Mesenchymal stem cell (in vitro differentiated cells and primary cell): Measurements from ENCODE around the gene INHBA.

Experiments used
- DNase-seq: peaks from one replicate; pipeline ENCODE4 v3.0.0-alpha.2; 2013
- H2AFZ ChIP-seq: one replicate; pipeline ENCODE4 v1.6.1; 2013; ENCODE audit warnings: low read depth, mild to moderate bottlenecking, control low read depth, inconsistent platforms, low read length, moderate library complexity
- H2AK5ac ChIP-seq: 2 replicates; pipeline ENCODE4 v1.6.1; 2013; ENCODE audit warnings: low read length, moderate library complexity, mild to moderate bottlenecking, inconsistent platforms; ENCODE audit not compliant: severe bottlenecking
- H2BK120ac ChIP-seq: one replicate; pipeline ENCODE4 v1.6.1; 2013; ENCODE audit warnings: low read depth, mild to moderate bottlenecking, inconsistent platforms, low read length, moderate library complexity
- H2BK12ac ChIP-seq, 2 experiments: one replicate each; pipeline ENCODE4 v1.6.1; 2013; ENCODE audit warnings: inconsistent platforms in 2 of 2, low read length in 2 of 2, mild to moderate bottlenecking in 2 of 2, moderate library complexity in 2 of 2, control low read depth in 1 of 2
- H2BK15ac ChIP-seq: one replicate; pipeline ENCODE4 v1.6.1; 2013; ENCODE audit warnings: mild to moderate bottlenecking, low read depth, inconsistent platforms; ENCODE audit not compliant: poor library complexity, severe bottlenecking
- H2BK5ac ChIP-seq: 2 replicates; pipeline ENCODE4 v1.6.1; 2013; ENCODE audit warnings: low read depth, mild to moderate bottlenecking, low read length, control low read depth, inconsistent platforms; ENCODE audit not compliant: poor library complexity, severe bottlenecking
- H3K14ac ChIP-seq, 2 experiments: one replicate each; pipeline ENCODE4 v1.6.1; 2013; ENCODE audit warnings: inconsistent platforms in 2 of 2, low read length in 2 of 2, control low read depth in 1 of 2, mild to moderate bottlenecking in 1 of 2, moderate library complexity in 1 of 2
- H3K18ac ChIP-seq, 2 experiments: one replicate each; pipeline ENCODE4 v1.6.1; 2013; ENCODE audit warnings: inconsistent platforms in 2 of 2, low read length in 2 of 2, control low read depth in 1 of 2, low read depth in 1 of 2, mild to moderate bottlenecking in 1 of 2
- H3K23ac ChIP-seq, 2 experiments: one replicate each; pipeline ENCODE4 v1.6.1; 2013; ENCODE audit warnings: inconsistent platforms in 2 of 2, low read length in 2 of 2, mild to moderate bottlenecking in 2 of 2, moderate library complexity in 2 of 2, control low read depth in 1 of 2
- H3K27ac ChIP-seq: 2 replicates; pipeline ENCODE4 v1.5.1; 2013; ENCODE audit warnings: mild to moderate bottlenecking, moderate library complexity, low read length, control low read depth, inconsistent platforms; ENCODE audit not compliant: poor library complexity, severe bottlenecking
- H3K27me3 ChIP-seq, 2 experiments: 2 replicates each; pipeline versions ENCODE4 v1.6.1 to v1.7.0; 2013; ENCODE audit warnings: low read length in 2 of 2, mild to moderate bottlenecking in 2 of 2, moderate library complexity in 2 of 2, control low read depth in 1 of 2, inconsistent platforms in 1 of 2; ENCODE audit not compliant: control insufficient read depth in 1 of 2, insufficient read depth in 1 of 2
- H3K36me3 ChIP-seq, 2 experiments: 2 replicates each; pipeline versions ENCODE4 v1.6.1 to v1.7.0; 2013; ENCODE audit warnings: low read length in 2 of 2, control low read depth in 1 of 2, inconsistent platforms in 1 of 2, low read depth in 1 of 2, mild to moderate bottlenecking in 1 of 2; ENCODE audit not compliant: insufficient read depth in 2 of 2, control insufficient read depth in 1 of 2
- H3K4ac ChIP-seq, 2 experiments: one replicate each; pipeline ENCODE4 v1.6.1; 2013; ENCODE audit warnings: inconsistent platforms in 2 of 2, low read length in 2 of 2, mild to moderate bottlenecking in 2 of 2, moderate library complexity in 2 of 2, control low read depth in 1 of 2, low read depth in 1 of 2
- H3K4me1 ChIP-seq: 2 replicates; pipeline ENCODE4 v1.6.1; 2013; ENCODE audit warnings: low read depth, low read length, control low read depth; ENCODE audit not compliant: control insufficient read depth, insufficient read depth
- H3K4me2 ChIP-seq: 2 replicates; pipeline ENCODE4 v1.6.1; 2013; ENCODE audit warnings: low read length, mild to moderate bottlenecking, inconsistent platforms; ENCODE audit not compliant: poor library complexity, severe bottlenecking
- H3K4me3 ChIP-seq, 2 experiments: 2 replicates each; pipeline versions ENCODE4 v1.5.1 to v1.7.0; 2013; ENCODE audit warnings: low read length in 2 of 2, mild to moderate bottlenecking in 2 of 2, control low read depth in 1 of 2, low read depth in 1 of 2; ENCODE audit not compliant: insufficient read depth in 1 of 2
- H3K79me1 ChIP-seq: replicated peaks from 2 replicates; pipeline ENCODE4 v1.6.1; 2013; ENCODE audit warnings: mild to moderate bottlenecking, control low read depth, low read length, inconsistent platforms; ENCODE audit not compliant: poor library complexity, severe bottlenecking
- H3K9ac ChIP-seq: 2 replicates; pipeline ENCODE4 v1.7.0; 2013; ENCODE audit warnings: mild to moderate bottlenecking, low read length, moderate library complexity
- H3K9me3 ChIP-seq: 2 replicates; pipeline ENCODE4 v1.7.0; 2013; ENCODE audit warnings: mild to moderate bottlenecking, low read length; ENCODE audit not compliant: control insufficient read depth
- H4K8ac ChIP-seq: one replicate; pipeline ENCODE4 v1.6.1; 2013; ENCODE audit warnings: inconsistent platforms, mild to moderate bottlenecking, low read length, moderate library complexity
- H4K91ac ChIP-seq: one replicate; pipeline ENCODE4 v1.6.1; 2013; ENCODE audit warnings: mild to moderate bottlenecking, low read length, inconsistent platforms
- WGBS: methylation state at CpG from one replicate; pipeline ENCODE4 v1.1.7; 2013; ENCODE audit warnings: mixed read lengths; 5-methylcytosine and 5-hydroxymethylcytosine counted together

INHBA gene

DNA sequence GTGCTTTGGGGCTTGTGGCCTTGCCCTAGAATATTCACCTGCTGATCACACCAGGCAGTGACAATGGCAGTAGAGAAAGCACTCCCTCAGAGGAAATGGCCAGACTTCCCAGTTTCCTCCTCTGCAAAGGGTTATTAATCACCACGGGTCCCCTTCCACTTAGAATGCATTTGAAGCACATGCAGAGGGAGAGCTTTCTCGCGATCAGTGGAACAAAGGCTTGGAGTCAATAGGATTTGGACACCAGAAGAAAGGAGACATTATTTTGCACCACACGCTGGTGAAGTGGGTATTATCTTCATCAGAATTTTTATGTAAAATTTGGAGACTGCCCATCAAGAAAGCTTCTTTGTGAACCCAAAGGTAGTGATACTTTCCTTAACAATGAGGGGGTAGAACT is 35.4 kb upstream of the INHBA start:
- H3K18ac ChIP-seq = no peak overlapping the region
- no peaks in the 10 kb centered on the region for H3K79me1 ChIP-seq
- no peak overlapping the region for H3K27ac ChIP-seq
- no peak overlapping the region for H4K91ac ChIP-seq
- H2AFZ ChIP-seq = no peak overlapping the region
- H3K23ac ChIP-seq = no peak overlapping the region
- H2BK12ac ChIP-seq = no peak overlapping the region
- WGBS = 86% methylated on average over 4 of the region's 4 CpGs
- no peaks in the 10 kb centered on the region for H3K27me3 ChIP-seq
- no peaks in the 10 kb centered on the region for H3K36me3 ChIP-seq
- H3K4me2 ChIP-seq = no peak overlapping the region
- no peak overlapping the region for H3K4ac ChIP-seq
- H2AK5ac ChIP-seq = no peak overlapping the region
- H4K8ac ChIP-seq = no peak overlapping the region
- no peaks in the 10 kb centered on the region for H3K4me1 ChIP-seq
- no peak overlapping the region for H2BK5ac ChIP-seq
- no peak overlapping the region for H3K14ac ChIP-seq
- no peak for DNase-seq
- no peak overlapping the region for H3K4me3 ChIP-seq
- no peak overlapping the region for H3K9ac ChIP-seq
- no peak overlapping the region for H2BK120ac ChIP-seq
- H3K9me3 ChIP-seq = peaks cover 15% of the 10 kb centered on the region
- no peak overlapping the region for H2BK15ac ChIP-seq

GRCh38 chr7:41735206-41735605 is 32.3 kb upstream of the INHBA start:
- Histone ChIP-seq H2BK120ac (no peak overlapping the region), H3K4me2 (no peak overlapping the region), H2BK15ac (no peak overlapping the region), H3K36me3 (no peaks in the 10 kb centered on the region), H3K18ac (no peak overlapping the region), H2BK12ac (no peak overlapping the region), H2AK5ac (no peak overlapping the region), H3K9ac (no peak overlapping the region), H3K4me1 (peaks cover 2% of the 10 kb centered on the region), H4K91ac (no peak overlapping the region), H2AFZ (no peak overlapping the region), H3K14ac (no peak overlapping the region), H3K79me1 (no peaks in the 10 kb centered on the region), H4K8ac (no peak overlapping the region), H3K27me3 (no peaks in the 10 kb centered on the region), H2BK5ac (no peak overlapping the region), H3K27ac (no peak overlapping the region), H3K23ac (no peak overlapping the region), H3K9me3 (no peaks in the 10 kb centered on the region), H3K4ac (no peak overlapping the region), H3K4me3 (no peak overlapping the region)
- 100% methylated on average over 2 of the region's 3 CpGs for WGBS
- DNase-seq = no peak

DNA sequence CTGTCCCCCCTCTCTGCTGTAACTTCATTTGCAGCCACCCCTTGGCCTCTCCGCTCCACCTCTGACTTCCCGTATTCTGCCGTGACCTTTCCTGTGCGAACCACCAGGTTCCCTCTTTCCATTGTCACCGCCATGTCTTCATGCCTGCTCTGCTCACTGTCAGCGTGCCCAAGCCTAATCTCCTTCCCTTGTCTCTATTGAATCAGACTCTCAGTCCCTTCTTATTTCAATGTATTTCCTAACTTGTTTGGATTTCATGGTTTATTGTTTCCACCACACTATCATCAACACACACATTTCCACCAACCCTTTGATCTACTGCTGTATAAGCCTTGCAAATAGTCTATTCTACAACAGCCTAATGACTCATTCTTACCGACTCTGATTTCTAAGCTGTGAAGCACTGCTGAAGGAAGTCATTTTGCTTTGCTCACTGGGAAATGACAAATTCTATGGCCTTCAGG is 30.0 kb upstream of the INHBA start:
- WGBS = 92% methylated on average over 7 of the region's 7 CpGs
- Histone ChIP-seq H2AFZ (no peak overlapping the region), H3K23ac (no peak overlapping the region), H3K27ac (no peak overlapping the region), H4K8ac (peak overlapping the region; percentile 57), H2BK15ac (no peak overlapping the region), H2BK5ac (no peak overlapping the region), H3K4me3 (no peak overlapping the region), H4K91ac (no peak overlapping the region), H3K36me3 (no peaks in the 10 kb centered on the region), H3K4ac (peak overlapping the region in 1 of 2 experiments; percentile 83), H3K4me1 (peaks cover 2% of the 10 kb centered on the region), H3K4me2 (no peak overlapping the region), H2AK5ac (peak overlapping the region; percentile 55), H3K14ac (no peak overlapping the region), H3K18ac (peak overlapping the region in 1 of 2 experiments; percentile 13), H2BK12ac (no peak overlapping the region), H3K9me3 (no peaks in the 10 kb centered on the region), H3K79me1 (no peaks in the 10 kb centered on the region), H3K27me3 (no peaks in the 10 kb centered on the region), H2BK120ac (no peak overlapping the region), H3K9ac (no peak overlapping the region)
- peak; percentile 50 for DNase-seq

DNA sequence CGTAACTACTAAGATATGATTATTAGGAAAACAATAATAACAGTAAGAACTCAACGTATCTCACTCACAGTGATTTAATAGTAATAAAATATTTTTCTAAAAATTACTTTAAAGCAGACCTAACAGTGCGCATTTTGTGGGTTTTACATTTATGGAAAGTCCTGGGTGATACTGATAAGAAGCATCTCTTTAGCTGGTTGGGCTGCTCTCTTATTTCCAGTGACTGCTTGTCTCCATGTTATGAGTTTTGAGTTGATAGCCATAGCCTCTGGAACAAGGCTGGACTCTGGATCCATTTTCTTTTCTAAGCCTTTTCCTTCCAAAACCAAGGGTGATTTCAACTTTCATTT is 29.5 kb upstream of the INHBA start:
- no peak overlapping the region for H2AFZ ChIP-seq
- H3K9me3 ChIP-seq = no peaks in the 10 kb centered on the region
- no peak overlapping the region for H2BK12ac ChIP-seq
- H4K91ac ChIP-seq = no peak overlapping the region
- no peak overlapping the region for H2BK5ac ChIP-seq
- no peak overlapping the region for H2BK120ac ChIP-seq
- no peak overlapping the region for H3K4me2 ChIP-seq
- H3K27ac ChIP-seq = no peak overlapping the region
- no peaks in the 10 kb centered on the region for H3K27me3 ChIP-seq
- H3K36me3 ChIP-seq = no peaks in the 10 kb centered on the region
- no peak overlapping the region for H4K8ac ChIP-seq
- H2BK15ac ChIP-seq = no peak overlapping the region
- no peak overlapping the region for H3K9ac ChIP-seq
- DNase-seq = no peak
- H2AK5ac ChIP-seq = peak overlapping the region; percentile 55
- H3K23ac ChIP-seq = no peak overlapping the region
- peaks cover 2% of the 10 kb centered on the region for H3K4me1 ChIP-seq
- no peaks in the 10 kb centered on the region for H3K79me1 ChIP-seq
- H3K14ac ChIP-seq = no peak overlapping the region
- H3K4ac ChIP-seq = no peak overlapping the region
- 100% methylated on average over 1 of the region's 3 CpGs for WGBS
- H3K4me3 ChIP-seq = no peak overlapping the region
- peak overlapping the region in 1 of 2 experiments; percentile 13 for H3K18ac ChIP-seq
